ENCODE measurements around the gene GRHL1.
"Not testable (repeated sequence)": the region's sequence is repeated elsewhere in the genome, so short reads cannot be mapped to it uniquely, and the experiment has no call there.

Gene GRHL1

GRCh38 chr2:10010861-10011605, 59.5 kb downstream of the GRHL1 start:
- DNase-seq = not testable (repeated sequence)

- DNase-seq = not testable (repeated sequence)
Measured at GRCh38 chr2:10011606-10012325, 60.3 kb downstream of the GRHL1 start.

GRCh38 chr2:10012366-10012962, 61.0 kb downstream of the GRHL1 start:
- DNase-seq = not testable (repeated sequence)

GRCh38 chr2:10012963-10013461, 61.5 kb downstream of the GRHL1 start:
- DNase-seq = no peak

GRCh38 chr2:10013651-10014417, 62.3 kb downstream of the GRHL1 start:
- not testable (repeated sequence) for DNase-seq

- no peak for DNase-seq
Measured at GRCh38 chr2:10014418-10015190, 63.1 kb downstream of the GRHL1 start.

GRCh38 chr2:10015376-10015989, 64.0 kb downstream of the GRHL1 start:
- not testable (repeated sequence) for DNase-seq

GRCh38 chr2:10016001-10016801, 64.7 kb downstream of the GRHL1 start:
- DNase-seq = no peak

- no peak for DNase-seq
Measured at GRCh38 chr2:10016802-10017258, 65.3 kb downstream of the GRHL1 start.

GRCh38 chr2:10017313-10017941, 65.9 kb downstream of the GRHL1 start:
- DNase-seq = no peak

GRCh38 chr2:10019174-10019573, 67.7 kb downstream of the GRHL1 start:
- DNase-seq = no peak

- no peak for DNase-seq
Measured at GRCh38 chr2:10019602-10020400, 68.3 kb downstream of the GRHL1 start.

GRCh38 chr2:10022041-10022421, 70.5 kb downstream of the GRHL1 start:
- no peak for DNase-seq

GRCh38 chr2:10022445-10022844, 71.0 kb downstream of the GRHL1 start:
- DNase-seq = no peak

- DNase-seq = no peak
Measured at GRCh38 chr2:10022966-10023662, 71.6 kb downstream of the GRHL1 start.

GRCh38 chr2:10026940-10027569, 75.6 kb downstream of the GRHL1 start:
- DNase-seq = no peak

- DNase-seq = no peak
Measured at GRCh38 chr2:10027660-10028330, 76.3 kb downstream of the GRHL1 start.

All from activated T-cell treated with anti-CD3 and anti-CD28 coated beads, Interleukin-2, amount 50 U/mL, for 1 hour (primary cell).